HEK293 (cell line): ENCODE data around the gene HPSE2.

Experiments
- CTCF ChIA-PET: fragments of 350-600 bp; formaldehyde crosslinking; extraction: SDS; loops from one replicate; lab custom pipeline; 2021; ENCODE audit warnings: antibody characterized with exemption; lab: Yijun Ruan, JAX
- POLR2A ChIA-PET: fragments of 300-600 bp; formaldehyde crosslinking; extraction: SDS; loops from one replicate; lab custom pipeline; 2020; ENCODE audit warnings: antibody characterized with exemption, inconsistent platforms; lab: Yijun Ruan, JAX
- H3K27ac ChIP-seq: fragments of 200-500 bp; sonication (Bioruptor generic); 2 replicates; pipeline ENCODE4 v1.5.1; 2014; ENCODE audit warnings: low read depth, low read length, control low read depth, inconsistent platforms; ENCODE audit errors: extremely low read depth
- H3K36me3 ChIP-seq, 2 experiments: fragments of 200-500 bp in 1 of 2; sonication (Bioruptor generic) in 1 of 2; 1 replicate in 1 of 2; 2 replicates in 1 of 2; pipeline ENCODE4 v1.5.1; 2014 to 2017; ENCODE audit warnings: inconsistent platforms in 2 of 2, low read length in 2 of 2; ENCODE audit not compliant: control insufficient read depth in 2 of 2, insufficient read depth in 1 of 2
- H3K4me1 ChIP-seq: fragments of 200-500 bp; sonication (Bioruptor generic); 2 replicates; pipeline ENCODE4 v1.5.1; 2014; ENCODE audit warnings: mild to moderate bottlenecking, low read length, inconsistent platforms; ENCODE audit not compliant: control insufficient read depth, insufficient read depth
- H3K4me3 ChIP-seq: 2 replicates; pipeline ENCODE4 v1.5.1; 2011; ENCODE audit warnings: low read depth, mild to moderate bottlenecking, control low read depth, low read length, moderate library complexity
- H3K9me3 ChIP-seq: fragments of 200-500 bp; sonication (Bioruptor generic); 2 replicates; pipeline ENCODE4 v1.5.1; 2014; ENCODE audit warnings: low read depth, low read length, inconsistent platforms; ENCODE audit not compliant: control insufficient read depth, insufficient read depth
- ATF2 ChIP-seq: fragments of 450-650 bp; formaldehyde crosslinking; IDR thresholded peaks from 2 replicates; pipeline ENCODE4 v1.5.1; 2016; ENCODE audit warnings: missing biosample characterization, missing genetic modification characterization, low read depth
- FEZF1 ChIP-seq: fragments of 450-650 bp; formaldehyde crosslinking; IDR thresholded peaks from 2 replicates; pipeline ENCODE4 v1.5.1; 2016; ENCODE audit warnings: missing biosample characterization, missing genetic modification characterization
- GLI4 ChIP-seq: fragments of 450-650 bp; formaldehyde crosslinking; IDR thresholded peaks from 2 replicates; pipeline ENCODE4 v1.5.1; 2016; ENCODE audit warnings: missing biosample characterization, missing genetic modification characterization
- GLIS1 ChIP-seq: fragments of 450-650 bp; formaldehyde crosslinking; IDR thresholded peaks from 2 replicates; pipeline ENCODE4 v1.5.1; 2016; ENCODE audit warnings: missing biosample characterization, missing genetic modification characterization
- GLIS2 ChIP-seq: fragments of 450-650 bp; formaldehyde crosslinking; IDR thresholded peaks from 2 replicates; pipeline ENCODE4 v1.5.1; 2016; ENCODE audit warnings: missing biosample characterization, missing genetic modification characterization
- KLF17 ChIP-seq: fragments of 450-650 bp; formaldehyde crosslinking; IDR thresholded peaks from 2 replicates; pipeline ENCODE4 v1.5.1; 2016; ENCODE audit warnings: missing biosample characterization, missing genetic modification characterization
- SP7 ChIP-seq: fragments of 450-650 bp; formaldehyde crosslinking; IDR thresholded peaks from 2 replicates; pipeline ENCODE4 v1.5.1; 2016; ENCODE audit warnings: missing biosample characterization, missing genetic modification characterization
- ZBTB17 ChIP-seq: fragments of 450-650 bp; formaldehyde crosslinking; IDR thresholded peaks from 2 replicates; pipeline ENCODE4 v1.5.1; 2016; ENCODE audit warnings: missing biosample characterization, missing genetic modification characterization
- ZBTB44 ChIP-seq: fragments of 450-650 bp; IDR thresholded peaks from 2 replicates; pipeline ENCODE4 v1.5.1; 2018; ENCODE audit warnings: missing biosample characterization, mild to moderate bottlenecking, missing genetic modification characterization
- ZBTB7A ChIP-seq: fragments of 450-650 bp; formaldehyde crosslinking; IDR thresholded peaks from 2 replicates; pipeline ENCODE4 v1.5.1; 2016; ENCODE audit warnings: low read depth, missing biosample characterization, missing genetic modification characterization
- ZNF10 ChIP-seq: fragments of 450-650 bp; formaldehyde crosslinking; IDR thresholded peaks from 2 replicates; pipeline ENCODE4 v1.5.1; 2017; ENCODE audit warnings: missing biosample characterization, missing genetic modification characterization
- ZNF350 ChIP-seq: fragments of 450-650 bp; formaldehyde crosslinking; IDR thresholded peaks from 2 replicates; pipeline ENCODE4 v1.5.0; 2017; ENCODE audit warnings: missing biosample characterization, mild to moderate bottlenecking, missing genetic modification characterization
- ZNF366 ChIP-seq: fragments of 450-650 bp; formaldehyde crosslinking; conservative IDR thresholded peaks from 2 replicates; pipeline ENCODE4 v1.5.1; 2016; ENCODE audit warnings: missing biosample characterization, missing genetic modification characterization
- ZNF398 ChIP-seq: fragments of 450-650 bp; formaldehyde crosslinking; IDR thresholded peaks from 2 replicates; pipeline ENCODE4 v1.5.1; 2017; ENCODE audit warnings: missing biosample characterization, missing genetic modification characterization
- ZNF513 ChIP-seq: fragments of 450-650 bp; IDR thresholded peaks from 2 replicates; pipeline ENCODE4 v1.5.1; 2018; ENCODE audit warnings: missing biosample characterization, missing genetic modification characterization
- ZNF692 ChIP-seq: fragments of 450-650 bp; formaldehyde crosslinking; IDR thresholded peaks from 2 replicates; pipeline ENCODE4 v1.5.1; 2016; ENCODE audit warnings: missing biosample characterization, missing genetic modification characterization
- ZNF768 ChIP-seq: fragments of 450-650 bp; formaldehyde crosslinking; IDR thresholded peaks from 2 replicates; pipeline ENCODE4 v1.5.1; 2018; ENCODE audit warnings: missing biosample characterization, mild to moderate bottlenecking, missing genetic modification characterization
- ZNF792 ChIP-seq: fragments of 450-650 bp; formaldehyde crosslinking; IDR thresholded peaks from 2 replicates; pipeline ENCODE4 v1.5.1; 2016; ENCODE audit warnings: missing biosample characterization, missing genetic modification characterization

HPSE2 gene

GRCh38 chr10:98414932-98415730 lies 820.5 kb downstream of the HPSE2 start, which contains the start of gene PYROXD2 (continued):
- TF ChIP-seq ZNF692 (tag by site-specific recombination) (peak; percentile 44), GLIS1 (peak; percentile 52), ZBTB7A (tag by site-specific recombination) (no peak), ZNF366 (tag by site-specific recombination) (no peak), ZNF513 (tag by site-specific recombination) (peak; percentile 65), ZNF792 (tag by site-specific recombination) (no peak), ZNF10 (no peak), ZBTB44 (tag by site-specific recombination) (peak; percentile 65; the same call in 1 of the 2 replicates), SP7 (tag by site-specific recombination) (0 out of 2 replicates have a peak, but pooled peaks have one; percentile 22), KLF17 (tag by site-specific recombination) (peak; percentile 39; the same call in 1 of the 2 replicates), ZNF398 (peak; percentile 92), GLIS2 (tag by site-specific recombination) (peak; percentile 55; the same call in 1 of the 2 replicates), ZBTB17 (tag by site-specific recombination) (peak; percentile 32; the same call in 1 of the 2 replicates), FEZF1 (tag by site-specific recombination) (peak; percentile 75), GLI4 (tag by site-specific recombination) (no peak)

- H3K4me3 ChIP-seq: peak overlapping the region; percentile 59
- peaks cover 0 to 24% of the 10 kb centered on the region in 2 experiments; a peak in 1 of 3 replicates for H3K36me3 ChIP-seq
- TF ChIP-seq ATF2 (tag by site-specific recombination) (no peak), ZNF350 (tag by site-specific recombination) (no peak), ZNF768 (tag by site-specific recombination) (peak; percentile 53; the same call in 1 of the 2 replicates), ZNF792 (tag by site-specific recombination) (no peak)
- H3K27ac ChIP-seq: peak overlapping the region; percentile 52; the same call in 1 of the 2 replicates
- POLR2A ChIA-PET: interaction anchor here (0.9 to 1.4 kb wide), 2 partner anchors 9 to 311 kb away, joined by 3 to 5 read pairs; no protein-coding TSS in a partner anchor
- H3K4me1 ChIP-seq: peaks cover 6% of the 10 kb centered on the region
- CTCF ChIA-PET: no interaction called here
- no peaks in the 10 kb centered on the region for H3K9me3 ChIP-seq
Measured at GRCh38 chr10:98414578-98414931, 821.1 kb downstream of the HPSE2 start.
